CD4-positive, alpha-beta memory T cell (primary cell): ENCODE results near the gene DDX50. TPM values are rescaled to one million over a fixed set of nuclear protein-coding genes. Genes with fewer than 3 reads are reported as not detected.

ENCODE experiments used
- CTCF ChIA-PET: fragments of 350-600 bp; sonication (Branson Sonifier 250); formaldehyde crosslinking; loops from one replicate; lab custom pipeline; 2021; ENCODE audit warnings: inconsistent platforms; ENCODE audit not compliant: partially characterized antibody; lab: Charles Lee
- POLR2A ChIA-PET: fragments of 350-600 bp; sonication (Branson Sonifier 250); formaldehyde crosslinking; loops from one replicate; lab custom pipeline; 2021; ENCODE audit not compliant: partially characterized antibody; lab: Charles Lee
- DNase-seq, 5 donors: peaks; one replicate each; pipeline versions ENCODE4 v3.0.0 to v3.0.0-alpha.2; 2020 to 2022; ENCODE audit warnings: mixed read lengths in 1 of 5
- H3K27ac ChIP-seq: one replicate; pipeline ENCODE4 v1.7.0; 2013; ENCODE audit warnings: low read depth, low read length
- H3K27me3 ChIP-seq: 2 replicates; pipeline ENCODE4 v1.7.0; 2013; ENCODE audit warnings: mild to moderate bottlenecking, low read length, moderate library complexity; ENCODE audit not compliant: insufficient read depth
- H3K36me3 ChIP-seq: 2 replicates; pipeline ENCODE4 v1.7.0; 2013; ENCODE audit warnings: mild to moderate bottlenecking, low read length, moderate library complexity; ENCODE audit not compliant: insufficient read depth
- H3K4me1 ChIP-seq: 2 replicates; pipeline ENCODE4 v1.7.0; 2013; ENCODE audit warnings: mild to moderate bottlenecking, low read length, moderate library complexity; ENCODE audit not compliant: insufficient read depth
- H3K4me3 ChIP-seq, 2 donors: one replicate each; pipeline ENCODE4 v1.7.0; 2013; ENCODE audit warnings: low read length in 2 of 2, mild to moderate bottlenecking in 1 of 2
- H3K9me3 ChIP-seq, 2 donors: one replicate each; pipeline ENCODE4 v1.7.0; 2013; ENCODE audit warnings: low read length in 2 of 2, control low read depth in 1 of 2; ENCODE audit not compliant: control insufficient read depth in 1 of 2
- H3K27ac Mint-ChIP-seq, 7 donors: one replicate each; pipeline ENCODE4 v1.8.0; 2020 to 2021; ENCODE audit warnings: mixed read lengths in 7 of 7, mild to moderate bottlenecking in 6 of 7, inconsistent platforms in 3 of 7, moderate library complexity in 3 of 7
- H3K27me3 Mint-ChIP-seq, 2 donors: one replicate each; pipeline ENCODE4 v1.8.0; 2020 to 2021; ENCODE audit warnings: mixed read lengths in 2 of 2
- H3K36me3 Mint-ChIP-seq, 2 donors: one replicate each; pipeline ENCODE4 v1.8.0; 2020 to 2021; ENCODE audit warnings: mixed read lengths in 2 of 2, inconsistent platforms in 1 of 2, mild to moderate bottlenecking in 1 of 2
- H3K4me1 Mint-ChIP-seq, 4 donors: one replicate each; pipeline ENCODE4 v1.8.0; 2020 to 2021; ENCODE audit warnings: mixed read lengths in 4 of 4, mild to moderate bottlenecking in 1 of 4
- H3K4me3 Mint-ChIP-seq, 8 donors: one replicate each; pipeline ENCODE4 v1.8.0; 2020 to 2021; ENCODE audit warnings: mixed read lengths in 8 of 8, mild to moderate bottlenecking in 7 of 8, moderate library complexity in 6 of 8, inconsistent platforms in 3 of 8
- H3K9me3 Mint-ChIP-seq, 8 donors: one replicate each; pipeline ENCODE4 v1.8.0; 2020 to 2021; ENCODE audit warnings: mixed read lengths in 8 of 8, mild to moderate bottlenecking in 5 of 8, inconsistent platforms in 3 of 8, moderate library complexity in 1 of 8
- intact Hi-C: fragments of 100-400 bp; cut with micrococcal nuclease; formaldehyde crosslinking; loops from one replicate; pipeline ENCODE4 v1.15.1; 2023
- polyA plus RNA-seq, 2 donors: library from polyadenylated mRNA; unstranded; fragments of 300-500 nt; fragmentation: Illumina TruSeq; gene quantifications; one replicate each; pipeline ENCODE4 v1.2.3, GENCODE V29; 2021
- total RNA-seq, 2 experiments: library from RNA; stranded (reverse); gene quantifications; one replicate each; pipeline ENCODE4 v1.2.3, GENCODE V29; 2021

DDX50 gene
- total and polyA plus RNA-seq, 4 experiments from 2014 or later, result 39.5 to 45.2 (median 41.5) TPM

DNA sequence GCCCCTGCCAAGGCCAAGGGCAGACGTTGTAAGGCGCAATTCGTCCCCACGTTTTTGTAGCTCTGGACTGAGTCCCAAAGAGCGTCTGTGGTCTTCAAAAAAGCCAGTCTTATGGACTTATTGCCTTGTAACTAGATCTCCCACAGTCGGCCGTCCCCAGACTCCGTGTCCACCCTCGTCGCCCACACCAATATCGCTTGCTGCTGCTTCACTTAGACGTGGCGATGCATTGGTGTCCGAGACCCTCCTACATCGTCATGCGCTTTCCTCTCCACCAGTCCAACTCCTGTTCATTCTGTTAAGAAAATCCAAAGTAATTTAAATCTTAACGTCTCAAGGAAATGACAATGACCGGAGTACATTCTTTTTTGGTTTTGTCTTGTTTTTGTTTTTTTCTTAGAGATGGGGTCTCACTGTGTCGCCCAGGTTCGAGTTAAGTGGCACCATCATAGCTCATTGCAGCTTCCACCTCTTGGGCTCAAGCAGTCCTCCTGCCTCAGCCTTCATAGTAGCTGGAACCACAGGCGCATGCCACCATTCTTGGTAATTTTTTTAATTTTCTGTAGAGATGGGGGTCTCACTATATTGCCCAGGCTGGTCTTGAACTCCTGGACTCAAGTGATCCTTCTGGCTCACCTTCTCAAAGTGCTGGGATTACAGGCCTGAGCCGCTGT lies 88.3 kb downstream of the DDX50 start:
- no peaks in the 10 kb centered on the region for H3K27me3 Mint-ChIP-seq
- Histone ChIP-seq H3K4me1 (peaks cover 56% of the 10 kb centered on the region), H3K4me3 (peak overlapping the region; percentile 79 to 99), H3K27me3 (no peaks in the 10 kb centered on the region), H3K27ac (peak overlapping the region; percentile 71), H3K9me3 (no peaks in the 10 kb centered on the region), H3K36me3 (no peaks in the 10 kb centered on the region)
- H3K27ac Mint-ChIP-seq, result peak overlapping the region; percentile 86 to 99 (median 98)
- H3K9me3 Mint-ChIP-seq, result peaks cover 0 to 4% (median 0%) of the 10 kb centered on the region in 8 donors
- peak overlapping the region; percentile 92 to 100 (median 99) for H3K4me3 Mint-ChIP-seq
- ChIA-PET CTCF (interaction anchor here (0.8 to 4.4 kb wide), 4 partner anchors 16 to 104 kb away, joined by 3 to 27 read pairs (median 8); partner anchors contain the start of gene DDX21), POLR2A (interaction anchor here (0.7 to 4.1 kb wide), 10 partner anchors 11 to 389 kb away, joined by 3 to 25 read pairs (median 4); partner anchors contain the start of genes DDX21, DDX50, SRGN and VPS26A)
- peaks cover 39 to 68% (median 56%) of the 10 kb centered on the region in 4 donors for H3K4me1 Mint-ChIP-seq
- no peak for DNase-seq
- H3K36me3 Mint-ChIP-seq, result peaks cover 0 to 16% of the 10 kb centered on the region in 2 donors
- intact Hi-C loops, result no loop called here

- Mint-ChIP-seq H3K9me3 (peaks cover 0 to 4% (median 0%) of the 10 kb centered on the region in 8 donors), H3K36me3 (peaks cover 0 to 11% of the 10 kb centered on the region in 2 donors), H3K4me1 (peaks cover 49 to 74% (median 63%) of the 10 kb centered on the region in 4 donors), H3K4me3 (peak overlapping the region in 6 of 8 donors; percentile 3 to 55 (median 36)), H3K27ac (peak overlapping the region; percentile 4 to 65 (median 52)), H3K27me3 (no peaks in the 10 kb centered on the region)
- H3K27me3 ChIP-seq, result no peaks in the 10 kb centered on the region
- no peak overlapping the region for H3K27ac ChIP-seq
- no peaks in the 10 kb centered on the region for H3K9me3 ChIP-seq
- ChIA-PET CTCF (interaction anchor here (0.9 to 1.1 kb wide), 3 partner anchors 14 to 101 kb away, joined by 3 to 4 read pairs (median 3); no protein-coding TSS in a partner anchor), POLR2A (interaction anchor here (1.3 kb wide), 1 partner anchor 101 kb away, joined by 4 read pairs; no protein-coding TSS in a partner anchor)
- no peak overlapping the region for H3K4me3 ChIP-seq
- no peak for DNase-seq
- H3K4me1 ChIP-seq, result peaks cover 67% of the 10 kb centered on the region
- H3K36me3 ChIP-seq, result no peaks in the 10 kb centered on the region
- intact Hi-C loops, result no loop called here
Observed at GRCh38 chr10:68992636-68993440, 91.7 kb downstream of the DDX50 start.

Other genes with a start within 250 kb of the DDX50 start
- gene CCAR1, start 180.1 kb upstream of the DDX50 start, total RNA-seq, result 10 to 100 TPM; 96.3 to 97.3 TPM
- 10 to 100 TPM; 25.9 to 51.9 TPM for gene CCAR1, start 180.1 kb upstream of the DDX50 start, polyA plus RNA-seq
- gene STOX1, start 73.8 kb upstream of the DDX50 start, total RNA-seq, result under 1 TPM; 0.33 to 0.35 TPM
- under 1 TPM; 0.17 to 0.21 TPM for gene STOX1, start 73.8 kb upstream of the DDX50 start, polyA plus RNA-seq
- 10 to 100 TPM; 50.6 to 57.1 TPM for gene DDX21, start 54.9 kb downstream of the DDX50 start, total RNA-seq
- gene DDX21, start 54.9 kb downstream of the DDX50 start, polyA plus RNA-seq, result 10 to 100 TPM; 20.3 to 20.7 TPM
- gene KIFBP, start 87.5 kb downstream of the DDX50 start, total RNA-seq, result 10 to 100 TPM; 17.9 to 18.5 TPM
- 1 to 10 TPM; 2.7 to 8.1 TPM for gene KIFBP, start 87.5 kb downstream of the DDX50 start, polyA plus RNA-seq
- 100 to 1,000 TPM; 122 to 133 TPM for gene SRGN, start 186.8 kb downstream of the DDX50 start, total RNA-seq
- gene SRGN, start 186.8 kb downstream of the DDX50 start, polyA plus RNA-seq, result 100 to 1,000 TPM; 168 to 298 TPM
- gene VPS26A, start 222.9 kb downstream of the DDX50 start, total RNA-seq, result 10 to 100 TPM; 31.7 to 35.9 TPM
- gene VPS26A, start 222.9 kb downstream of the DDX50 start, polyA plus RNA-seq, result 10 to 100 TPM; 34.7 to 37.4 TPM